Stimulated activated CD4-positive, alpha-beta T cell treated with anti-CD3 and anti-CD28 coated beads, TNF-alpha, amount 100 ng/mL, for 24 hours (primary cell): Measurements from ENCODE around the gene PLB1.
A peak's percentile ranks its signal among the peaks of the same experiment; 100 is the strongest.

Experiments
- DNase-seq, 3 experiments: peaks; one replicate each; pipeline ENCODE4 v3.0.0-alpha.2; 2020; ENCODE audit warnings: low read depth in 3 of 3

Gene PLB1

DNA sequence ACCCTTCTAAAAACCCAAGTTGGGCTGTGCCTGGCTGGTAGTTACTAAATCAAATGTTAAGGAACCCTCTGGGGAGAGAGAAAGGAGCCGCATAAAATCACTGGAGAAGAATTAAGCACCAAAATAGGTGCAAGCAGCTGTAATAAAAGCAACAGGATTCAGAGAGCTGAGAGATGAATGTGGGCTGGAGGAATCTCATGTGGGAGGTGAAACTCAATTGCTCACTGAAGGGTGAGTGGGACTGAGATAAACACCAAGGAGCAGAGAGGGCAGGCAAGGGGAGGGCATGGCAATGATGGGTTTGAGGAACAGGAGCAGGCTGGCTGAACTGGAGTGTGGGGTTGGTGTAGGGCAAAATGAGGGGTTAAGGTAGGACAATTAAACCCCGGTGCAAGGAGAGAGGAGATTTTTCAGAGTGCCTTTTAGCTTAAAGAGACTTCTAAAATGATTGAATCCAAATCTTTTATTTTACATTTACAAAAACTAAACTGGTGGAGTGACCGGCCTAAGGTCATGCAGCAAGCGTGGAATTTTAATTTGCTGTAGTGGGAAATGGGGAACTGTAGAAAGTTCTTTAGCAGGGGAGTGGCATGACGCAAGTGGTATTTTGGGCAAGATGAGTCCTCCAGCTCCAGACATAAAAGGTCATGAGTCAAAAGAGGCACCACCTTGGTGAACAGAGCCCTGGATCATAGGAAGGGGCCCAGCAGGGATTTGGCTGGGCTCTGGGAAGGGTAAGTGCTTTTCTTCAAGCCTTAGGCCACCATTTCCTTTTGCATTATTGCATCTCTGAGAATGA lies 10.5 kb downstream of the PLB1 start:
- no peak for DNase-seq

DNA sequence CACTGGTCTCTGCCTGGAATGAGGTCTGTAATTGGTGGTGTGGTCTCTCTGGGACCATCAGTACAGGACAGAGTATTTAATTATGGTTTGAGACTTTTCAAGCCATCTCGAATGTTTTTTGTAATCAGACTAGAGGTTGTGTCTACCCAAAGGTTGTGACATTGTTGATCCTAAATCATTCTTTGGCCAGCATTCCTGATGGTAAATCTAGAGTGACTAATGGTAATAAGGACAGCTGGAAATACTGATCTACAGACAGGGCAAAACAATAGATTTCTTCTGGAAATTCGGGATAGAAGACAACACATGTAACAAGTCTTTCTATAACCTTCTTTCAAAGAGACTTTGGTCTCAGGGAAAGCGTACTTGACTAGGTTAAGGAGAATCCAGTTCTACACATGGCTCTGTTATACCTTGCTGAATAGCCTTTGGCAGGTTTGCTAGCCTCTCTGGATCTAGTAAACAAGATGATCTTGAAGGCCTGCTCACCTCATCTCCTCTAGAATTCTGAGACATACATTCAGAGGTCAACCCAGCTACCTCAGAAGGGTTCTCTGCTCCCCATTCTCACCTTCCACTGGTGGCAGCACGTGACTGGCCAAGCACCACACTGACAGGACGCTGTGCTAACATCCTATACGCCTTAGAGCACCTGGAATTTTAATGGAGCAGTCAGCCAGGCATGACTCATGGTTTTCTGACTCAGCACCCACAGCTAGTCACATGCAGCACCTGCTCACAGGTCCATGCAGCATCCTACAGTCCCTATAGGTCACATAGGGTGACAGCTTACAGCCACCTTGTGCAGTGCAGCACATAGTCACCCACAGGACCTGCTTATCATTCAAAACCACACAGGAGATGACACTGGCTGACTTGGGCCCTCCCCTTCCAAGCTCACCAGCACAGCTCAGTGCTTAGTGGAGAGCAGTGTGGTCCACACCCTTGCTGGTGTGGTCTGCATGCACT lies 12.2 kb downstream of the PLB1 start:
- peak in 2 of 3 experiments; percentile 2 to 18 for DNase-seq

DNA sequence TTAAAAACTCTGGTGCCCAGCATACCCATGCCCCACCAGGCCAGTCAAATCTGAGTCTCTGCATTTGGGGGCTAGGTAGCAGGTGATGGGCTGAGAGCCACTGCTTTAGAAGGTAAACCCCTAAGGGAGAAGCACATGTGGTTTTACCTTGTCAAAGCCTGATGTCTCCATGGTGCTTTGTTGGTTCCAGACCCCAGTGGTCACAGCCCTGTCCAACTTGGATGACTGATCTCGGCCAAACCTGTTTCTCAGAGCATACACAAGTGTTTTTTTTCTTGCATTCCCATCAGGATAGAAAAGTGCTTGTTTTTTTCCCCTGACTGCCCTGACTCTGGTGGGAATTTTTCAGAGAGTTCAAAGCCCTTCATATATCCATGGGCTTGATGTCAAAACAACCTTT lies 13.5 kb downstream of the PLB1 start:
- no peak for DNase-seq

DNA sequence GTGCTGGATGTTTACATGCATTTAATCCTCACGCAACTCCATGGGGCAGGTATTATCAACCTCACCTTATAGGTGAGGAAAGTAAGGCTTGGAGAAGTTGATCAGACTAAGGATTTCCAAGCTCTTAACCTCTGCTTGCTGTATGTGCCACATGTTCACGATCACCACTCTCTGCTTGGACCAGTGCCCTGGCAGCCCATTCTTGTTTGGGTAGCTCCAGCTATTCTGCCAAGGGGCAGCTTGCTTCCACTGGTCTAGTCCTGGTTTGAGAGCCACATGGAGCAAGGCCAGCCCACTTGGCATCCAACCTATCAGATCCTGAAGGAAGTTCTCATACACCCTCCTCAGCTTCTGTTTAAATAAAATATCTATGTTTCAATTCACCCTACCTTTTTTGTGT lies 14.3 kb downstream of the PLB1 start:
- DNase-seq: no peak

DNA sequence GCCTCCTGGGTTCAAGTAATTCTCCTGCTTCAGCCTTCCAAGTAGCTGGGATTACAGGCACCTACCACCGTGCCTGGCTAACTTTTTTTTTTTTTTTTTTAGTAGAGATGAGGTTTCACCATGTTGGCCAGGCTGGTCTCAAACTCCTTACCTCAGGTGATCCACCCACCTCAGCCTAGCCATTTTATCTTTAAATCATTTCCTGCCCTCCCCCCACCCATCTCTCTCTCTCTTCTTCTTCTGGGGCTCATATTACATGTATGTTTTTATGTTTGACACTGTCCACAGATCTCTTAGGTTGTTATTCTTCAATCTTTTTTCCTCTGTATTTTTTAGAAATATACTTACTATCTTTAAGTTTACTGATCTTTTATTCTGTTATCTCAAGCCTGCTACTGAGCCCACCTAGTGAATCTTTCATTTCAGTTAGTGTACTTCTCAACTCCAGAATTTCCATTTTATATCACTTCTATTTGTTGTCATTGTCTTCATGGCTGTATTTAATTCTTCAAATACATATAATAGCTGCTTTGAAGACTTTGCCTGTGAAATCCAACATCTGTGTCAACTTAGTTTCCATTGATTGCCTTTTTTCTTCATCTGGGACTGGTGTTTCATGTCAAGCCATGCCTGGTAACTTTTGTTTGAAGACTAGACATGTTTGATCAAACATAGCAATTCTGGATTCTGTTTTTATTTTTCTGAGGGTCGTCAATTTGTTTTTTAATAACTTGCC lies 16.2 kb downstream of the PLB1 start:
- no peak for DNase-seq

DNA sequence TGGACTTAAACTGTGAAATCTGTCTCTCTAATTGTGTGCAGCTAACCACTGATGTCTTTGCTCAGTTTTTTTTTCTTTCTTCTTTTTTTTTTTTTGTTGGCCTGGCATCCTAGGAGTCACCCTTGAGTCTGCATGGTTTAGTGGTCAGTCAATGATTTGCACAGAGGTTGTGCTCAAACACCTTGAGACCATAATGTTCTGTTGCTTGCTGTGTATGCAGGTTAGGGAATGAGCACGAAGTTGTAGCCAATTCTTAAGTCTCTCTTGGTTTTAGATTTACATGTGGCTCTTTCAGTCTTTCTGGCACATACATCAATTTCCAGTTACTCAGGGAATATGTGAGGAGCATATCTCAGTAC lies 16.7 kb downstream of the PLB1 start:
- DNase-seq: no peak

DNA sequence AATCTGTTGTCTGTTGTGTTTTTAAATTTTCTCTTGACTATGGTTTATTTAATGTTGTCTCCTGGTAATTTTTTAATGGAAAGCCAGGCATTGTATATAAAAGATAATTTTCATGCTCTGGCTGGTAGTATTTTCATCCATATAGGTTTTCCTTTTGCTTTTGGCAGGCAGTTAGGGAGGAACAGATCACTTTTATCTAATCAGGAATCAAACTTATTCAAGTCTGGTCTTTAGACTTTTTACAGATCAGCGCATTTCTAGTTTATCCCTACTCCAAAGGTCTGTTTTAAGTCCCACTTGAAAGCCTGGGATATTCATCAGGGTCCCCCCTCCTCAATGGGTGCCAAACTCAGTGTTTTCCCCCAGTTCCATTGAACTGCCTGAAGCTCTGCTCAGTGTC lies 17.2 kb downstream of the PLB1 start:
- no peak for DNase-seq

DNA sequence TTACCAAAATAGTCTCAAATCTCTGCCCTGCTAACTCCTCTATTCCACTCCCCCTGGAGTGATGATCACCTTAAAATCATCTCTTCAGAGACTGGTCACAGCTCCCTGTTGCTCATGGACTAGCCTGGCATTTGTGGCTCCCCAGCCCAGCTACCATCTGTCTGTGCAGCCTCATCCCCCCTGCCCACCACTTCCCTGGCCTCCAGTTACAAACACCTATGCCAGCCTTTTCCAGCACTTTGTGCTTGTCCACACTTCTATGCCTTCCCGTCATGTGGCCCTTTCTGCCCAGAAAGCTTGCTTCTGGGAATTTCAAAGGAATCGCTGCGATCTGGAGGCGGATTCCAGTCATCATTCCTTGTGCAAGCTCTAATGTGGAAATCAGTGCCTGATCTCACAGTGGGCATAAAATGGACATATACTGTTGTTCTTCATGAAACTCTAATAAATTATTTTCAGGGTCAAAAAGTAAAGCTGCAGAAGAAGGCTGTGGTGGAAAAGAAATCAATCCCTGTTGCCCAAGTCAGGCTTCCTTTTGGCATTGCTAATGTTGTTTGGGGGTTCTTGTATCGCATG lies 19.4 kb downstream of the PLB1 start:
- DNase-seq: no peak

DNA sequence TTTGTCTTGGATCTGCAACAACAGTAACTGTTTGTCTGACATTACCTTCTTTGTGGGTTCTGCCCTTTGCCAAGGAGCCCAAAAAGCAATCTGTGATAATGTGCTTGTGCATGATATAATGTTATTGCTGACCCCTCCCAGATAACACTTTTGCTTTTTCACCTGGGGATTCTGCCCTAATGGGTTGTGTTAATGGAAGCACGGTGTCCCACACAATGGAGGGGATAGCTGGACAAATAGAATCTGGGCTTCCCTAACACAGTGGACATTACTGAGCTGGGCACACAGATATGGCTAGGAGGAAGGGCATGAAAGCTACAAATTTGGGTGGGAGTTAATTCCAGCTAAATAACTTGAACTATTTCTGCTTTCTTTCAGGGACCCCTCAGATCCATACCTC lies 20.6 kb downstream of the PLB1 start:
- DNase-seq: no peak

DNA sequence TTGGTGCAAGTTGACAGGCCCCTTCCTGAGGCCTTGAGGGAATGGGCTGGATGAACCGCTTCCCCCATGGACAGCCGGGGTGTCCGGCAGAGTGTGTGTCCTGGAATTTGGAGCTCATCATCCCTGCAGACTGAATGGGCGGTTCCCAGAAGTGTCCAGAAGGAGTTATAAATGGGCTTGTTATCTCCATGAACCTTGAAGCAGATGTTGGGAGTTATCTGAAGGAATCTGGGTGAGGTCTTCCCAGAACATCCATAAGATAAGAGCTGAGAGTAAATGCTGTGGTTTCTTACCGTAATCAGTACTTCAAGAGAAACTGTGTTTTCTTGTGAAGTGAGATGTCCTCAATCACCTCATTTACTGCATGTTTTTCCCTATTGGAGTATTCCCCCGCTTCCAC lies 21.1 kb downstream of the PLB1 start:
- DNase-seq: no peak

DNA sequence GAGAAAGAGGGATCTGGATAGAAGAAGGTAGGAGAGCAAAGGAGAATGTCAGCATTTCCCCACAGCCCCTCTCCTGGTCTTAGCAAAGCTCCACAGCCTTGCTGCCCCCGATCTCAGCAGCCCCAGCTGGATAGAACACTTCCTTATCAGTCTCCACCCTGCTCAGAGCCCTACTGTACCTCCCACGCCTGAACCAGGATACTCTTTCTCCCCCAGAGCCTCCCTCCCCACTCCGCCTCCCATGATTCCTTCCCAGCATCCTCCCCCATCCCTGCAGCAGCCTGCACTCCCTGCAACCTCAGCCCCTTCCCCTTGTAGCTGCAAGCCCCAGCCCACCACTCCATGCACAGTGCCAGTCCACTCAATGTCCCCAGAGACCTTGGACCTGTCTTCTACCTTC lies 25.8 kb downstream of the PLB1 start:
- no peak for DNase-seq

DNA sequence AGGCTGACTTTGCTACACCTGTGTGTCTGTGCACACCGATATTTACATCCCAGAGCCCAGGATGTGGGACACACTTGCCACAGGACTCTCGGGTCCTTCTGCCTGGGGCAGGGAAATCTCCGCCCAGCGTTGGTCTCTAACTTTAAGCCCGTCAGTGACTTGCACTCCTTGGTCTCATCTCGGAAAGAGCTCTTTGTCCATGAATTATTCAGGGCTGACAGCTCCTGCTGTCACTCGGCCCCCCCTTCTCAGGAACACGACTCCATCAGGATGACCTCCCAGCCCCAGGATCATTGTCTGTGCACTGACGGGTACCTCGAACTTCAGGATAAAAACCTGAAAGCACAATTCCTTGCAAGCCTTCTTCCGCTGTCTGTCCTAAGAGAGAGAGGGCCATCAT lies 26.6 kb downstream of the PLB1 start:
- DNase-seq: no peak

DNA sequence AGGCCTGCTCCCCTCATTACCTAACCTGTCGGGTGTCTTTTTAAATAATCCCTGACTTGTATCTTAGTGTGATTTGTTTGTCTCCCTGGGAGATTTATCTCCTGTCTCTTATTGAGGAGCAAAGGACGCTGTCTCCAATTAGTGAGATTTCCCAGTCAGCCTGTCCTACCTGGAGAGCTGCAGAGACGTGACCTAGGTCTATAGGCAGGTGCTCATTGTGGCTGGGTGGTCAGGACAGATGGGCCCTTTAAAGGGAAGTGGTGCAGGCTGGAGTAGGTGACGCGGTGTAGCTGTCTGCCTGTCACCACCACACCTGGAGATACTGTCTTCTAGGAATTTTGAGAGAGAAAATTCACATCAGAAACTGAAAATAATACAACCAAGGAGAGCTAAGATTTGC lies 28.0 kb downstream of the PLB1 start:
- no peak for DNase-seq

DNA sequence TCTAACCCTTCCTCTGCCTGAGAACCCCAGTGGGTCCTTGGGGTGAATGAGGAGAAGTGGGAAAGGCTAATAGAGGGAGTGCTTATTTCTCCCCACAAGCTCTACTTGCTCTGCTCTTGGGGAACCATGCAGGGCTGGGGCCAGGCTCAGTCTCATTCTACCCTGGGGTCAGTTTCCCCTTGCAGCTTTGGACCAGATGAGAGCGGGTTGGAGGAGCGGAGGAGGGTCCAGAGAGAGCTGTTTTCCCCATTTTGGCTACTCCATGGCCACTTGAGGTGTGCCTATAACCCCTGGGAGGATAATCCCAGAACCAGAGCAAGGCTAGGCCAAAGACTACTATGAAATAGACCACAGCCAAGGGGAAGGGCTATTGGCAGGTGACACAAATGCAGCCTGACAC lies 29.6 kb downstream of the PLB1 start:
- DNase-seq: no peak

DNA sequence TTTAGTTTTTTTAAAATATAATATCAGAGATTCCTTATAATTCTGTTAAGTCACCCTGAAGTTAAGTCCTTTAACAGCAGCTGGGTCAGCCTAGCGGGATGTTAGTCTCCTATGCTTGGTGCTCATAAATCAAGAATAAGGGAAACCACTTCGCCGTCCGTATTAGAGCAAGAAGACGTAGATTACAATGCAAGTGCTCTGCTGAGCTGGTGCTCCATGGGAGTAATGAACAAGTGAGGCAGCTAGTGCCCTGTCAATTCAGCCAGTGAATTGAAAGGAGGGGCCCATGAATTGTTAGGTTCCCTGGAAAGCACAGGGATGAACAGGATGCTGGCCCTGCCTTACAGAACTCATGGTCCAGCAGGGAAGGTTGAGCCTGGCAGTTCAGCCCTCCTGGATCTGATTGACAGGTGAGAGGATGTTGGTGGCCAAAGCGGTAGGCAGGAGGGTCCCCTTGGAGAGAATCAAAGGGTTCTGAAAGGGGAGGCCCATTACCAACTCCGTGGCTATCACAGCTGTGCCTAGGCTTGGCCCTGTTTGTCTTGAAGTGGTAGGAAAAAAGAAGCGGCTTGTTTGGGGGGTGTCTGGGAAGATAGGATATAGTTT lies 30.8 kb downstream of the PLB1 start:
- no peak for DNase-seq

DNA sequence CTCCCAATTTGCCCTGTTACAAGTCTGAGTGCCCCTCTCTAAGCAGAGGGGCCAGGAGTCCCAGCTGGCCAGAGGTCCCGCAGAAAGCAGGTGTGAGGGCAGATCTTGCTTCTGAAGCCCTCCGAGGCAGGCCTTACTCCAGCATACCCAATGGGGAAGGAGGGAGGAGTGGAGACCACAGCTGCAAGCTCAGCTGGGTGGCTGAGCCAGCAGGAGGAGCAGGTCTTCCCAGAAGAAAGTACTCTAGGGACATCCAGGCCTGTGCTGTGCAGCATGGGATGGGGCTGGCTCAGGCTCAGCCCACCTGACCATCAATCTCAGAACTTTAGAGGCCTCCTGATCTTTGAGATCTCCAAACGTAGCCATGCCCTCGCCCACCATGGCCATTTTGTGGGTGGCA lies 31.3 kb downstream of the PLB1 start:
- no peak for DNase-seq

DNA sequence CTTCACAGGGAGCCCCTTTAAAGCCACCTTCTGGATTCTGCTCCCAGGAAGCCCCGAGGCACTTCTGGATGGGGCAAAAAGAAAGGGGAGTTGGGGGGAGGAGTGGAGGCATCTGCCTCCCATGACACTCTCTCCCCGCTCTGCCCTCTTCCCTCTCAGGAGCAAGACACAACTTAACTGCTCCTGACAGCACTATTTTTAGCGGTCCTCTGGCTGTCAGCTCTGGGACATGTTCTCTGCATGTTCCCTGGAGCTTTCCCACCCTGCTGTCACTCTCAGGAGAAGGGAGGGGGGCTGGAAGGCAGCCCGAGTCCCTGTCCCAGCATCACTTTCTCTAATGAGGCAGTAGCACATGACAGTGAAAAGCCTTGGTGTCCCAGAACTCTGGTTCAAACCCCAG lies 32.3 kb downstream of the PLB1 start:
- no peak for DNase-seq

DNA sequence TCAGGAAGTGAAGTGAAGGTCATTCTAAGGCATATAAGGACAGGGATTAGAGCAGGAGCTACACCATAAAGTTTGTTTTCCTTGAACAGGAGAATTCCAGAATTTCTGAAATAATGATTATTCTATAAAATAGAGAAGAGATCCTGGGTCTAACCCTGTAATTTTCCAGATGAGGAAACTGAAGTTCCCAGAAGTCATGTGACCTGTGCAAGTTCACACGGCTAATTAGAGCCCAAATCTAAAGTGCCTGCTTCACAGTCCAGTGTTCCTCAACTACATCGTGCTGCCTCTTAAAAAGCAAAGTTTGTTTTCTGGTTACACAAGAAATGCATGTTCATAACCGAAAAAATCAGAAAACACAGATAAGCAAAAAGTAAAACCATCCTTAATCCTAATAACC lies 34.9 kb downstream of the PLB1 start:
- no peak for DNase-seq

DNA sequence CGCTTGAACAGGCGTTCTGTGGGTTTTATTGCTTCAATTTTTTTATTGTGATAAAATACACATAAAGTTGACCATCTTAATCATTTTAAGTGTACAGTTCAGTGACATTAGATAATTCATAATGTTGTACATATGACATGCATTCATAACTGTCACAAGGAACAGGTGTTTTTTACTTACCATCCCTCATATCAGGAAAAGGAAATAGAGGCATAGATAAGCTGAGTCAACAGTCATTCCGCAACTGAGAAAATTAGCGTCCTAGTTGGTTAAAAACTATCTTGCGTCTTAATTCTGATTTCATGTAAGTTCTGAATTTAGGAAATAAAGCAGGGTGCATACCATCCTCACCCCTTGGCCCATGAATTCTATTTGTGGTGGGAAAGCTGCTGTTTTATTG lies 36.5 kb downstream of the PLB1 start:
- no peak for DNase-seq

DNA sequence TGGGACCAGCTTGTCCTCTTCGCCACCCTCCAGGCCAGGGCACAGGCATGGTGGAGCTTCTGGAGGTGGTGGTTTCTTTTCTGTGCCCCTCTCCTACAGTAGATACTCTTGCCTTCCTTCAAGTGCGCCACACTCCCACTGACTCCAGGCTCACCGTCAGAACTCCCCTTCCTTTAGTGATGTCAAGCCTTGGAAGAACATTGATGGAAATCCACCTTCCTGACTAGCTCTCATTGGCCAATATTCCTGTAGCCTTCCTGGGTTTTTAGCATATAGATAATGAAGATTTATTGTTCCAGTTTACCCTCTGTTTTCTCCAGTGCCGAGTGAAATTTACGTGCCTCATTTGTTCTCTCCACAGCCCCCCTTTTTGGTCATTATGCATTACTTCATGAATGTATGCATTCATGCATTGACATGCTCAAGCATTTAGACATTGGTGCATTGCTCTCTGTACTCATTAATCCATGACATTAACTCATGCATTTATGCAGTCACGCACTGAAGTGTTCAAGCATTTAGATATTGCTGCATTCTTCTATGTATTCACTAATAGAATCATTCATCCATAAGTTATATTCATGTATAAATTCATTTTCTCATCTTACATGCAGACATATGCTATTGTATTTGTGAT lies 37.3 kb downstream of the PLB1 start:
- DNase-seq: no peak

DNA sequence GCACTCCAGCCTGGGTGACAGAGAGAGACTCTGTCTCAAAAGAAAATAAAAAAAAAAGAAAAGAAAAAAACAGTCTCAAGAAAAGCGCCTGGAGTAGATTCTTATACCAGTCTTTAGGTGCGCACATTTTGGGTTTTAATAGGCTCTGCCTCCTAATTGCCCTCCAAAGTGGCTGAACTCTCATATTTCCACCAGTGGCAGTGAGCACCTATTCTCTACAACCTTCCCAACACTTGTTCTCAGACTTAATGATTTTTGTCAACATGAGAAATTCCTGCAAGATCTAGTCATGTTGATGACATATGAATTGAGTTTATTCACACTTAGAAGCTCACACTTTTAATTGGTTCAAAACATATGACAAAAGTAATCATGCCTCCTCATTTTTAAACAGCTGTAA lies 39.0 kb downstream of the PLB1 start:
- DNase-seq: no peak
